Effector memory CD8-positive, alpha-beta T cell (primary cell): ENCODE data around the gene CMPK1.
A peak's percentile ranks its signal among the peaks of the same experiment; 100 is the strongest.

ENCODE experiments used
- ATAC-seq: fragments of 150-1000 bp; cut with Tn5 transposase; replicated peaks from 2 replicates; pipeline ENCODE4 v1.10.0; 2021; ENCODE audit warnings: mild to moderate bottlenecking, moderate library complexity
- DNase-seq, 3 experiments: peaks; one replicate each; pipeline ENCODE4 v3.0.0; 2021
- H3K27ac Mint-ChIP-seq, 2 donors: one replicate each; pipeline ENCODE4 v1.8.0; 2022; ENCODE audit warnings: mild to moderate bottlenecking in 2 of 2, mixed read lengths in 2 of 2, moderate library complexity in 2 of 2
- H3K27me3 Mint-ChIP-seq, 2 donors: one replicate each; pipeline ENCODE4 v1.8.0; 2022; ENCODE audit warnings: mixed read lengths in 2 of 2
- H3K36me3 Mint-ChIP-seq: one replicate; pipeline ENCODE4 v1.8.0; 2022; ENCODE audit warnings: mild to moderate bottlenecking, moderate library complexity, mixed read lengths; ENCODE audit not compliant: insufficient read depth
- H3K4me1 Mint-ChIP-seq, 2 donors: one replicate each; pipeline ENCODE4 v1.8.0; 2022; ENCODE audit warnings: low read depth in 2 of 2, mixed read lengths in 2 of 2
- H3K4me3 Mint-ChIP-seq, 2 donors: one replicate each; pipeline ENCODE4 v1.8.0; 2022; ENCODE audit warnings: mild to moderate bottlenecking in 2 of 2, mixed read lengths in 2 of 2, moderate library complexity in 2 of 2
- H3K9me3 Mint-ChIP-seq, 2 donors: one replicate each; pipeline ENCODE4 v1.8.0; 2022; ENCODE audit warnings: mixed read lengths in 2 of 2

Gene CMPK1

DNA sequence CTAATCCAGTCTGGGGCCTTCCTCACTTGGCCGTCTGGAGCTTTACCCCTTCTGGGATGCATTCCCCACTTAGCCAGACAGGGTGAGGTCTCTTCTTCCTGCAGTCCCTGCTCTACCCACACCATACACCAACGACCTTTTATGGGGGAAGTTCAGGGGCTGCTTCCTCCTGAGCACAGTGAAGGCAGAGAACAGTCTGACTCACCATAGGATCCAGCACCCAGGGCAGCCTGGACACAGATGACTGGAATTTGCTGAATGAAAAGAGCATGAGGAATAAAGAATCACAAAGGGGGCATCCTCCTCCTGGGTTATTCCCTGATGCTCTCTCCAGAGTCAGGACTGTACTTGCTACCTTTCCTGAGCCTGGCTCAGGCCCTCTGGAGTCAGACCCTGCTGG, 77.8 kb downstream of the CMPK1 start:
- Mint-ChIP-seq H3K4me1 (peaks cover 0 to under 1% of the 10 kb centered on the region in 2 donors), H3K27me3 (peaks cover 20 to 45% of the 10 kb centered on the region in 2 donors)

DNA sequence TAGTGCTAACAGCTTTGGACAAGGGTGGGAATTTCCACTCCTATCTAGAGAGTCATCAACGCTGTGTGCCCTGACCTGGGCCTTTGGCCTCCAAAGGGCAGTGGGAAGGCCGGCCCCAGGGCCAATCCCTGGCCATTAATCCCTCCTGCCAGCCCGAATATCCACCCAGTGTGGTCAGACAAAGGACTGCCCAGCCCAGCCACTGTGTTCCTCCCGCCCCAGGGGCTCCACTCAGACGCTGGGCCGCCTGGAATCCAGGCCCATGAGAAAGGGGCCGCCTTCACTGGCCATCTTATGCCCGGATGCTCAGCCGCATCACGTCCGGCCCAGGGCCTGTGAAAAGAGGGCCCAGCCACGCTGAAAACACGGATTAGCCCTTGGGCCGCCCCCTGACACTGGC, 78.8 kb downstream of the CMPK1 start:
- Mint-ChIP-seq H3K27me3 (peaks cover 24 to 51% of the 10 kb centered on the region in 2 donors), H3K9me3 (no peaks in the 10 kb centered on the region), H3K36me3 (no peaks in the 10 kb centered on the region), H3K27ac (no peak overlapping the region), H3K4me3 (no peak overlapping the region), H3K4me1 (peaks cover 3 to 5% of the 10 kb centered on the region in 2 donors)
- no peak for DNase-seq
- ATAC-seq, result no peak

More for the DNA sequence above, 77.8 kb downstream of the CMPK1 start:
- no peak for DNase-seq
- H3K9me3 Mint-ChIP-seq, result no peaks in the 10 kb centered on the region
- H3K36me3 Mint-ChIP-seq, result no peaks in the 10 kb centered on the region
- peak overlapping the region in 1 of 2 donors; percentile 27 for H3K27ac Mint-ChIP-seq
- H3K4me3 Mint-ChIP-seq, result no peak overlapping the region
- ATAC-seq, result no peak

DNA sequence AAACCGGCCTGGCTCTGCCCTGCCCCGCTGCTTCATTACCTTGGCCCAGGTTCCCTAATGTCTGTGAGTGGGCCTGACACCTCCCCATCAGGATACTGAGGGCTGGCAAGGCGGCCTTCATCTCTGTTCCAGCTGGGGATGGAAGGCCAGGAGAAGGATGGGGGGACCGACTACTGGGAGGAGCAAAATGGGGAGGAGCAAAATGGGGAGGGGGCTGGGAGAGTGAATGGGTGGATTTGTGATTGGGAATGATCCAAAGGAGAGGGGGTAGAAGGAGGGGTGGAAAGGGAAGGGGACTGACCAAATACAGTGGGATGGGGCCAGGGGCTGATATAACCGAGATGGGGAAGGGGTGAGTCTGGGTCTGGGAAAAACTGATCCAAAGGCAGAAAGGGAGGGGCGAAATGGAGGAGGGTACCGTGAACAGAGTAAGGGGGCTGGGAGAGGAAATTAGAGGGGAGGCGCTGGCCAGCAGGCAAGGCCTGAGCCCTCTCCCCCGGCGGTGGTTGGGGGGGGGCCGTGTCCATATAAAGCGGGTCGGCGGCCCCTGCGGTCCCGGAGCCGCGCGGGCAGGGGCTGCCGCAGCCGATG, 82.2 kb downstream of the CMPK1 start, which contains the start of gene FOXE3:
Gene FOXE3 (plus strand): TSS at position 558 of the 591 bp plus-strand sequence. CDS start 31 bp downstream, at position 589.
- DNase-seq, result no peak
- Mint-ChIP-seq H3K4me1 (peaks cover 6 to 8% of the 10 kb centered on the region in 2 donors), H3K27ac (no peak within 1 kb of the TSS), H3K36me3 (no peaks in the 10 kb centered on the region), H3K4me3 (peak within 1 kb of the TSS; percentile 70 to 72), H3K9me3 (no peaks in the 10 kb centered on the region), H3K27me3 (peaks cover 43 to 62% of the 10 kb centered on the region in 2 donors)
- ATAC-seq, result no peak

DNA sequence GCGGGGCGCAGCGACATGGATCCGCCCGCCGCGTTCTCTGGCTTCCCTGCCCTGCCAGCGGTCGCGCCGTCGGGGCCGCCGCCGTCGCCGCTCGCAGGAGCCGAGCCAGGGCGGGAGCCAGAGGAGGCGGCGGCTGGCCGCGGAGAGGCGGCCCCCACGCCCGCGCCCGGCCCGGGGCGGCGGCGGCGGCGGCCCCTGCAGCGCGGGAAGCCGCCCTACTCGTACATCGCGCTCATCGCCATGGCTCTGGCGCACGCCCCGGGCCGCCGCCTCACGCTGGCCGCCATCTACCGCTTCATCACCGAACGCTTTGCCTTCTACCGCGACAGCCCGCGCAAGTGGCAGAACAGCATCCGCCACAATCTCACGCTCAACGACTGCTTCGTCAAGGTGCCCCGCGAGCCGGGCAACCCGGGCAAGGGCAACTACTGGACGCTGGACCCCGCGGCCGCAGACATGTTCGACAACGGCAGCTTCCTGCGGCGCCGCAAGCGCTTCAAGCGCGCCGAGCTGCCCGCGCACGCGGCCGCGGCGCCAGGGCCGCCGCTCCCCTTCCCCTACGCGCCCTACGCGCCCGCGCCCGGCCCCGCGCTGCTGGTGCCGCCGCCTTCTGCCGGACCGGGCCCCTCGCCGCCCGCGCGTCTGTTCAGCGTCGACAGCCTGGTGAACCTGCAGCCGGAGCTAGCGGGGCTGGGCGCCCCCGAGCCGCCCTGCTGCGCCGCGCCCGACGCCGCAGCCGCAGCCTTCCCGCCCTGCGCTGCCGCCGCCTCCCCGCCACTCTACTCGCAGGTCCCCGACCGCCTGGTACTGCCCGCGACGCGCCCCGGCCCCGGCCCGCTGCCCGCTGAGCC, 83.0 kb downstream of the CMPK1 start:
- peaks cover 6 to 8% of the 10 kb centered on the region in 2 donors for H3K4me1 Mint-ChIP-seq
- H3K27ac Mint-ChIP-seq, result no peak overlapping the region
- H3K36me3 Mint-ChIP-seq, result no peaks in the 10 kb centered on the region
- H3K9me3 Mint-ChIP-seq, result no peaks in the 10 kb centered on the region
- peak overlapping the region; percentile 61 to 64 for H3K4me3 Mint-ChIP-seq
- H3K27me3 Mint-ChIP-seq, result peaks cover 43 to 58% of the 10 kb centered on the region in 2 donors
- DNase-seq, result no peak
- ATAC-seq, result peak; percentile 35

DNA sequence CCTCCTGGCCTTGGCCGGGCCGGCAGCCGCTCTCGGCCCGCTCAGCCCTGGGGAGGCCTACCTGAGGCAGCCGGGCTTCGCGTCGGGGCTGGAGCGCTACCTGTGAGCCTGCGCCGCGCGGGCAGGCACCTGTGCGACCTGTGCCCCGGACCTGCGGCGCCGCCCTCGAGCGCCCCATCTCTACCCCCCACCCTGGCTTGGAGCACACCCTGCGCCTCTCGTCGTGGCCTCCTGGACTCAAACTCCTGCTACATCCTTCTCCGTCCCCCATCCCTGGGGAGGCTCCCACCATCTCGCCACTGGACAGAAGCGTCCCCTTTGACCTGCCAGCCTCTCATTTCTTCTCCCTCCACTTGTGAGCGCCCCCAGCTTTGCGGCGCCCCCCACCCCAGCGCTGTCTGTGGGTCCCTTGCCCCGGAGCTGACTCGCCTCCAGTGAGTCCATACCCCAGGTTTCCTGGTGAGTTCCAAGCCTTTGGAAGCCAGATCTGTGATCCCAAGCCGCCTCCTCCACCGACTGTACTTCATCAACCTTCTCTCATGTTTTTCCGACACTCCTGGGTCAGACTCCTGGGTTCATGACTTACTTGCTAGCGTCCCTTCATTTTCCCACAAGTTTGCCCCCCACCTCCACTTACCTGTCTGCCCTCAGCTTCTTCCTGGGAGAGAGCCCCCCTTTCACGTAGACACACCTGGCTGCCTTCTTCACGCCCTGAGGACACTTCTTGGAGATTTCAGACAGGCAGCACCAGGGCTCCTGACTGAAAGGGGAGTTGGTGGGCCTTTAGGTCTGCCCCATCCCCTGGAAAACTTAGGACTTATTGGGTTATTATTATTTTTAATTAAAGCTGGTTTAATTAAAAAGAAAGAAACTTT, 83.8 kb downstream of the CMPK1 start:
- Mint-ChIP-seq H3K4me3 (peak overlapping the region; percentile 70 to 72), H3K36me3 (no peaks in the 10 kb centered on the region), H3K27me3 (peaks cover 43 to 58% of the 10 kb centered on the region in 2 donors), H3K4me1 (peaks cover 6 to 8% of the 10 kb centered on the region in 2 donors), H3K9me3 (no peaks in the 10 kb centered on the region), H3K27ac (no peak overlapping the region)
- DNase-seq, result no peak
- ATAC-seq, result no peak

DNA sequence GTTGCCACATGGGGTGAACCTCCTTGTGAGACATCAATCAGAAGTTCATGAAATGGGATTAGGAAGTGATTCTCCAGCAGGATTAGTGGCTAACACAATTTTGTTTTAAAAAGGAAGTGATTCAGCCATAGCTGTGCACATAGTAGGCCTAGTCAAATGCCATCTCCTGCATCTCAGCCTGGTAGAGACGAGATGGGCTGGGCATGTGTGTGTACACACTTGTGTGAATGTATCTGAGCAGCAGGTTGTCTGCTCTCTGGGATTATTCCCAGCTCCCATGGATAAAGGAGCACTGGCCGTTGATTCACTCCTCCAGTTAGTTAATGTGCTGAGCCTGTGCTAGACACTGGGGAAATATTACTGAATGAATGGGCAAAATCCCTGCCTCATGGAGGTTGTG, 84.5 kb downstream of the CMPK1 start:
- Mint-ChIP-seq H3K27ac (no peak overlapping the region), H3K4me3 (peak overlapping the region; percentile 70 to 72)

DNA sequence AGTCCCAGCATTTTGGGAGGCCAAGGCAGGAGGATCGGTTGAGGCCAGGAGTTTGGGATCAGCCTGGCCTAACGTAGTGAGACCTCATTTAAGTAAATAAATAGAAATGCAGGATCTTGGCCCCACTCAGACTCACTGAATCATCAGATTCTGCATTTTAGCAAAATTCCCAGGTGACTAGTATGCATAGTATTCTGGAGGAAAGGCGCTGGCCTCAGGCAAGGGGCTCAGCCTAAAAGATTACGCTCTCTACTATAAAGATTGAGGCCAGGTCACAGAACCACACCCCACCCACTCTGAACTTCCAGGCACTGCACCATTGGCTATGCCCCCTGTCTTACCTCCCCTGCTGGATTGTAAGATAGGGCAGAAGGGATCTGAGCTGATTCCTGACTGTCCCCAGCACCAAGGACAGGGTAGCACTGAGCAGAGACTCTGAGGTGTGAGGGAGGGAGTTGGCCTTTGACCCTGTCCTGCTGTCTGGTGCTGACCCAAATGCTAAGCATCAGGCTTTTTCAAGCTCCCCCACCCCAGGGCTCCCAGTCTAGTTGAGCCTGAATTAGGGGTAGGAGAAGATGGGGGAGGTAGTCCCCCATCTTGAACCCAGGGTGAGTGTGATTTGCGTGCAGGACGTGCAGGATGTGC, 85.2 kb downstream of the CMPK1 start:
- ATAC-seq (no peak), DNase-seq (no peak)
- Mint-ChIP-seq H3K36me3 (peaks cover 3% of the 10 kb centered on the region), H3K27me3 (peaks cover 42 to 54% of the 10 kb centered on the region in 2 donors), H3K4me3 (no peak overlapping the region), H3K4me1 (peaks cover 6 to 8% of the 10 kb centered on the region in 2 donors), H3K9me3 (no peaks in the 10 kb centered on the region), H3K27ac (no peak overlapping the region)

More for the DNA sequence above, 84.5 kb downstream of the CMPK1 start:
- H3K9me3 Mint-ChIP-seq, result no peaks in the 10 kb centered on the region
- no peak for ATAC-seq
- DNase-seq, result no peak
- peaks cover 6 to 8% of the 10 kb centered on the region in 2 donors for H3K4me1 Mint-ChIP-seq
- peaks cover under 1% of the 10 kb centered on the region for H3K36me3 Mint-ChIP-seq
- peaks cover 43 to 58% of the 10 kb centered on the region in 2 donors for H3K27me3 Mint-ChIP-seq

DNA sequence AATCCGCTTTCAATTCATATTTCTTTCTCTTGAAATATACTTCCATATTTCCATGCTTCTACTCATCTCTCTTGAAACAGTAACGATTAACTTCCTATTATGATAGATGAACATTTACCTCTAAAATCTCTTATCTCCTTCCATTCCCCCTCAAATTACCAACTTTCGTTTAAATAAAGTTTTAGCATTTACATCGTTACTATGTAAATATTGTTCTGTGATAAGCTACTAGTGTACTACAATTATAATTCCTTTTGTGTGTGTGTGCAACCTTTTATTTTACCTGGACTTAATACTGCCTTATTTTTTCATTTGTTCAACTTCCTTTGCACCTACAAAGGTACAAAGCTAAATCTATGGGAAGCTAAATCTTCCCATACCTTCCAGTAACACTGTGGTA, 87.0 kb downstream of the CMPK1 start:
- H3K27ac Mint-ChIP-seq, result no peak overlapping the region
- peaks cover 6 to 8% of the 10 kb centered on the region in 2 donors for H3K4me1 Mint-ChIP-seq
- peaks cover 29 to 38% of the 10 kb centered on the region in 2 donors for H3K27me3 Mint-ChIP-seq
- no peak for ATAC-seq
- no peak for DNase-seq
- peaks cover 3% of the 10 kb centered on the region for H3K36me3 Mint-ChIP-seq
- H3K4me3 Mint-ChIP-seq, result no peak overlapping the region
- no peaks in the 10 kb centered on the region for H3K9me3 Mint-ChIP-seq

DNA sequence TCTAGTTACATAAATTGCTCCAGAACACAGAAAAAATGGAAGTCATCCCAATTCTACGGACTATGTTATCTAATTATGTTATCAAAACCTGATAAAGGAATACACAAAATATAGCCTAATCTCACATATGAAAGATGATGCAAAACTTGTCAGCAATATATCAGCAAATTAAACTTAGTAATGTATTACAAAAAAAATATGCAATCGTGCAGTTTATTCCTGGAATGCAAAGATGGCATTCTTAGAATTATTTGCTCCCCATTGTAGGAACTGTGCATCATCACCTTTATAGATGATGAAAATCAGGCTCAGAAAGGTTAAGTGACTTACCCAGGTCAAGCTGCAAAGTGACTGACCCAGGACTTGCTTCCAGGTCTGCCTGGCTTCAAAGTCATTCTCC, 90.3 kb downstream of the CMPK1 start:
- no peak for ATAC-seq
- H3K4me3 Mint-ChIP-seq, result no peak overlapping the region
- DNase-seq, result no peak
- peaks cover 0 to 5% of the 10 kb centered on the region in 2 donors for H3K4me1 Mint-ChIP-seq
- H3K27ac Mint-ChIP-seq, result no peak overlapping the region
- peaks cover 3% of the 10 kb centered on the region for H3K36me3 Mint-ChIP-seq
- peaks cover 4 to 7% of the 10 kb centered on the region in 2 donors for H3K27me3 Mint-ChIP-seq
- H3K9me3 Mint-ChIP-seq, result no peaks in the 10 kb centered on the region

DNA sequence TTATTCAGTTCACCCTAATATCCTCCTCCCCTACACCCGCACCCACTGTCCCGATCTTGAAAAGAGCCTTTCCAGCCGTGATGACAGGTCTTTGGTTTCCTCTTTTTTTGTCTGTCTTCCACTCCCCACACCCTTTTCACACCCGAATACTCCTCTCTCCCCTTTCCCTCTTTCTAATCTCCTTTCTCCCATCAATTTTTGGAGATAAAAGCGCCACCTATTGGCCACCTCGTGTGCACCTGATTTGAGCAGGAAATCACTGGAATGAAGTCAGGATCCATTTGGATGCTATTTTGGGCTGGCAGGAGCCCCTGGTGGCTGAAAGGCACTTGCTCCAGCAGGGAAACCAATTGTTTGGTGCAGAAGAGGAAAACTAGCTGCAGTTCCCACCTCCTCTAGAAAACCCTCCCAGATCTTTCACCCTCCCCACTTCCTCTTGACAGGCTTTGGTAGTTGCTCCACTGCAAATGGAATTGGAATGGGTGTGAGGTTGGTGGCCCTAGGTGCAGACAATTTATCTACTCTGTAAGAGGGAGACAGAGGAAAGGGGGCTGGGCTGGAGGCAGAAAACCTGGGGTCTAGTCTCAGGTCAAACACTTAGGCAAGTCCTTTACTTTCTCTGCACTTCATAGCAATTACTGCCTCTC, 90.9 kb downstream of the CMPK1 start:
- ATAC-seq, result no peak
- no peak overlapping the region for H3K27ac Mint-ChIP-seq
- H3K4me3 Mint-ChIP-seq, result no peak overlapping the region
- peaks cover 3% of the 10 kb centered on the region for H3K36me3 Mint-ChIP-seq
- peaks cover 0 to under 1% of the 10 kb centered on the region in 2 donors for H3K27me3 Mint-ChIP-seq
- H3K4me1 Mint-ChIP-seq, result peaks cover 0 to 5% of the 10 kb centered on the region in 2 donors
- H3K9me3 Mint-ChIP-seq, result no peaks in the 10 kb centered on the region
- DNase-seq, result no peak
